ENCODE data around the gene ELAC1. TPM values are rescaled to one million over a fixed set of nuclear protein-coding genes. Genes with fewer than 3 reads are reported as not detected.
"Not testable (repeated sequence)": the region's sequence is repeated elsewhere in the genome, so short reads cannot be mapped to it uniquely, and the experiment has no call there.

Gene ELAC1, protein sequence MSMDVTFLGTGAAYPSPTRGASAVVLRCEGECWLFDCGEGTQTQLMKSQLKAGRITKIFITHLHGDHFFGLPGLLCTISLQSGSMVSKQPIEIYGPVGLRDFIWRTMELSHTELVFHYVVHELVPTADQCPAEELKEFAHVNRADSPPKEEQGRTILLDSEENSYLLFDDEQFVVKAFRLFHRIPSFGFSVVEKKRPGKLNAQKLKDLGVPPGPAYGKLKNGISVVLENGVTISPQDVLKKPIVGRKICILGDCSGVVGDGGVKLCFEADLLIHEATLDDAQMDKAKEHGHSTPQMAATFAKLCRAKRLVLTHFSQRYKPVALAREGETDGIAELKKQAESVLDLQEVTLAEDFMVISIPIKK
- 7.2 TPM for total RNA-seq

DNA sequence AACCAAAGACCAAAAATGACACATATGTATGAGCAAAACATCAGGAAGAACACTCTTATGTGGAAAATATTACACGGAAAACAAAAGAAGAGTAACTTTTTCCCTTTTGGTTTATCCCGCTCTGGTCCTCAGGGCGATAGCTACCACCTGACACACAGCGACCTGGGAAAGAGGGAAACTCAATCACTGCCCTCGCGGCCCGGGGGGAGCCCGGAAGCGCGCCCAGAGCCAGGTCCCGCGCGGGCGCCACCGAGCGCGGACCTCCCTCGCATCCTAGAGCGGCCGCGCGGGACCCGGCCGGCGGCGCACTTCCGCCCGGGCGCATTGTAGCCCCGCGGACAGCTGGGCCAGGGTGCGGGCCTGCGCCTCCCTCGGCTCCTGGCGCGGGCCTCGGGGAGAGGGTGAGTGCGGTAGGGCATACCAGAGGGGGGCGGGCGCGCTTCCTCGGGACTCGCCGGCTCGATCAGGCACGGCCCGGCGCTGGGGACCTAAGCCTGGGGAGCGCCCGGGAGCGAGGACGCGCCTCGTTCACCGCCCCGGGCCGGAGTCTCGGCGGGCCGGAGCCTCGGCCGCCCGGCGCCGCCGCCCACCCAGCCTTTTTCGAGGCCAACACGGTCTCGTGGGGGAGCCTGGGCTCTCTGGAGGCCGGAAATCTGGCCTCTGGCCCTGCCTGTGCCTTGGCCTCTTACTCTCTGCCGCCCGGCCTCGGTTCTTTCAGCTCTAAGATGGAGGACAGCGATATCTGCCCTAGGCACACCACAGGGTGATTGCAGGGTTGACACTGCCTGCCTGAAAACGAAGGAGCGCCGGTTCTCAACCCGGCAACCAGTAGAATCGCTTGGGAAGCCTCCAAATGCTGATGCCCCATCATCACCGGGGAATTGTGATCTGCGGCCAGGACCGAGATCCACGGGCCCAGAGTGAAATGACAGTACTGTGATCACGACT lies at the start of gene ELAC1:
TSS of gene ELAC1 (plus strand) at position 327 of the 948 bp plus-strand sequence. CDS start 6,365 bp downstream, outside the sequence.
- peak; percentile 77 for DNase-seq

DNA sequence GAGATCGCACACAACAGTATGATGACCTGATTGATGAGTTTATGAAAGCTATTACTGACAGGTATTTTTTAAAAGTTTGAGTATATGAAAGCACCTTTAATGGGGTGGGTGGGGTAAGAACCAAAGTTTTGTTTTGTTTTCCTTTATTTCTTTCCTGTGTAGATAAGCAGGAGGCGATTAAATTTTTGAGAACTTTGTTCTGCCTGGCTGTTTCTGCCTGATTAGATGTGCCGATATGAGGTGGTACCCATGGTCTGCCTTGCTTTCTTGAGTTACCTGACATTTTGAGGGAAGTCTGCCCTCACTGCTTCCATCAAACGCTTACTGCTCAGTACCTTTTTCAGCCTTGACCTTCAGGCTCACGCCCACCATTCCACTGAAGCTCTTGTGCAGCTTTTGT lies 49.7 kb upstream of the ELAC1 start:
- no peak for DNase-seq

DNA sequence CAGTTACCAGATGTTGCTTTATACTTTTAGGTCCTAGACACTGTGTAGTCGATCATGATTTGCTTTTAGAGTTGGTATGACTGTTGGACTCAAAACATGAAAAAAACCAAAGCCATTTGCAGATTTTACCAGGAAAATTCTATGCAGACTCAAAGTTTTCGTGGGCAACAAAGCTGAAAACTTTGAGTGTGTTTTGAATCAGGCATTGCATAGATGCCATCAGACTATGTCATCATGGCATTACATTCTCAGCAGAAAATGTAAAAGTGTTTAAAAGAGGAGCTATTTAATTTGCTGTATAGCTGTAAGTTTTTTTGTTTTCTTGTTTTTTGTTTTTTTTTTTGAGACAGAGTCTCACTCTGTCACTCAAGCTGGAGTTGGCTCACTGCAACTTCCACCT lies 43.5 kb upstream of the ELAC1 start:
- no peak for DNase-seq

DNA sequence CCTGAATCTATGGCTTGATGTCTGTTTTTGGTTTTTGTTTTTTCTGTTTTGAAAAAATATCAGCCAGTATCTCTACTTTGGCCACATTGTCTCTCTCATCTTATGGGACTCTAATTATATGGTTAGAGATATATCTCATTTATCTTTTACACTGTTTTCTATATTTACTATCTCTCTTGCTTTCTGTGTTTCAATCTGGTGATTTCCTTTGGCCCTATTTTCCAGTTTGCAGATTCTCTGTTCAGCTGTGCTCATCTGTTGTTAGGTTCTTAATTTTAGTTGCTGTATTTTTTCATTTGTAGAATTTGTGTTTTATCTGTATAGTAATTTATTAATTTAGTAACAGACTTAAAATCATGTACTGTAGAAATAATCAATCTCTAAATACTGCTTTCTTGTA lies 41.3 kb upstream of the ELAC1 start:
- no peak for DNase-seq

DNA sequence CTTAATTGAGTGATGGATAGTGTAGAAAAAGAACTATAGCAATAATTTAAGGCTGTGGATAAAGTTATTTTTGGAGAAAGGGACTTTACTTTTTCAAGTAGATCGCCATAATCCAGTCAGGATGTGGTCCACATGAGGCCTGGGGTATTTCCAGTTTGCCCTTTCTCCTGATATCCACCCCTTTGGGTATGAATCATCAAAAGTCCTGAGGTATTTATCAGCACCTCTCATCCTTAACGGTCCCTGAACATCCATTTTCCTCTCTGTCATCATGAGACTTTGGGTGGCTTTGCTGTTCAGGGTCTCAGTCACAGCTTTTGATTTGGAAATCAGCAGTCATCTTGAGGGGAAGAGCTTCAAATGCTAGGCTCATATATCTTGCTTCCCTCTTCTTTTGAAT lies 39.3 kb upstream of the ELAC1 start:
- DNase-seq: no peak

DNA sequence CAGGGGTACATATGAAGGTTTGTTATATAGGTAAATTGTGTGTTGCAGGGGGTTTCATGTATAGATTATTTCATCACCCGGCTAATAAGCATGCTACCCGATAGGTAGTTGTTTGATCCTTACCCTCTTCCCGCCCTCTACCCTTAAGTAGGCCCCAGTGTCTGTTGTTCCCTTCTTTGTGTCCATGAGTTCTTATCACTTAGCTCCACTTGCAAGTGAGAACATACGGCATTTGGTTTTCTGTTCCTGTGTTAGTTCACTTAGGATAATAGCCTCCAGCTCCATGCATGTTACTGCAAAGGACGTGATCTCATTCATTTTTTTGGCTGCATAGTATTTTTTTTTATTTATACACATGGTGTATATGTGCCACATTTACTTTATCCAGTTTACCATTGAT lies 34.2 kb upstream of the ELAC1 start:
- no peak for DNase-seq

DNA sequence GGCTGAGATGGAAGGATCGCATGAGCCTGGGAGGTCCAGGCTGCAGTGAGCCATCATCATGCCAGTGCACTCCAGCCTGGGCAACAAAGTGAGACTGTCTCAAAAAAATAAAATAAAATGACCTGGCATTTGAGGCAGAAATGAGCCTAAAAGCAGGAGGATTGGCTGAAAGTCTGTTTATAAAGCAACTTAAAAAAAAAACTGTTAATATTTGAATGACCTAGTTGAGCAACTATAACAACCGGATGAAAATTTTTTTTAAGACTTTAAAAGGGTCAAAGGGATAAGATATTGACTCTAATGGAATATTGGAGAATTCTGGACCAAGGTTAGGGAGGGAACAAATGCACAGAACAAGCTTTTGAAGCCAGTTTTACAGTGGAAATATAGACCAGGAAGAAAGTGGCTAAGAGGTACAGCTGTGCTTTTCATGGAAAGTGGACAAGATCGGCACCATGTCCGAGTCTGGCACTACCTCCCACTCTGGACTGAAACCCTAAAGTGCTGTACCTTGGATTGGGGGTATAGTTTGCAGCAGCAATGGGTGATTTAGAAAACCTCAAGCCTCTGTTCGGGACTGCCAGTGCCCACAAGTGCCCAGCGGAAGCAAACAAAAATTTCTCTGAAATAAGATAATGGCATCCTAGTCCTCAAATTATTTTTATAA lies 33.2 kb upstream of the ELAC1 start:
- no peak for DNase-seq

DNA sequence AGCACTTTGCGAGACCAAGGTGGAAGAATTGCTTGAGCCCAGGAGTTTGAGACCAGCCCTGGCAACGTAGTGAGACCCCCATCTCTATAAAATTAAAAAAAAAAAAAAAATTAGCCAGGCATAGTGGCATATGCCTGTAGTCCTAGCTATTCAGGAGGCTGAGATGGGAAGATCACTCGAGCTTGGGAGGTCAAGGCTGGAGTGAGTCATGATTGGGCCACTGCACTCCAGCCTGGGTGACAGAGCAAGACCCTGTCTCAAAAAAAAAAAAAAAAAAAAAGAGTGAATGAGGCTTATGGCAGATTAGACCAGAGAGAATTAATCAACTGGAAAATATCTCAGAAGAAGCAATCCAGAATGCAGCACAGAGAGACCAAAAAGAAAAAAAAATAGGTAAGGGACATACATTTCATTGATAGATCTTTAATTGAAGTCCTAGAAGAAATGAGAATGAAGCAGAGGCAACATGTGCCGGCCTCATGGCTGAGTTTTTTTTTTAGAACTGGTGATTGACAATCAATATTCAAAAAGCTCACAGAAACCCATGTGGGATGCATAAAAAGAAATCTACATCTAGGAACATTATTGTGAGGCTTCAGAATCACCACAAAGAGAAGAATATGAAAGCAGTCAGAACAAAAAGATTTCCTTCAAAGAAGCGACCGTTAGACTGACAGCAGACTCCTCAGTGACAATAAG lies 32.2 kb upstream of the ELAC1 start:
- no peak for DNase-seq

DNA sequence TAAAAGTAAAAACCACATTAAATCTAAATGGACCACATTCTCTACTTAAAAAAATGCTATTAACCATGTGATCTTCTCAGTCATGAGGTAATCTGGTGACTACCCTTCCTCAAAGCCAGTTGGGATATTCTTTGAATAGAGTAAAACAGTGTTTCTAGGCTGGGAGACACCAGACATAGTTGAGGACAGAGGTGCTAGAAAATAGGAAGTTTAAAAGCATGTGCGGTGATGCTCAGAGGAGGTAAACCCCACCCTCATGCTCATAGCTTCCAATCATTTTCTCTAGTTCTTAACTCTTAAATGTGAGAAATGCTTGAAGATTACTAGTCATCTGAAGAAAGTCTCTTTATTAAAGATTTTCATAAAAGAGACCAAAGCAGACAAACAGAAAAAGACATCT lies 30.7 kb upstream of the ELAC1 start:
- no peak for DNase-seq

DNA sequence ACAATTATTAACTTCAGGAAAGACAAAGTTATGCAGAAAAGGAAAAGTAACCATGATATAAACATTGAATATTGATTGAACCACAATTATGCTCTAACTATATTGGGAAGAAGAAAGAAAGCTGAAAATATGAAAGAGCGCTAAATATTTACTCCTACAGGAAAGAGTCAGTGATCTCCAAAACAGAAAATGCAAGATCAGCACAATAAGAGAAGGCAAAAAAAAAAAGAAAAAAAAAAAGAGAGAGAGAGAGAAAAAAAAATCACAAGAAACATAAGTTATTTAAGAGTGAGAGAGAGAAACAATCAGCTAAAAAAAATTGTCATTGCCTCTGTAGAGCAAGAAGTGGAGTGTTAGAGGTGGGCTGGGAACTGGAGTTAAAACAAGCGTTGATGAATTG lies 28.9 kb upstream of the ELAC1 start:
- DNase-seq: no peak

DNA sequence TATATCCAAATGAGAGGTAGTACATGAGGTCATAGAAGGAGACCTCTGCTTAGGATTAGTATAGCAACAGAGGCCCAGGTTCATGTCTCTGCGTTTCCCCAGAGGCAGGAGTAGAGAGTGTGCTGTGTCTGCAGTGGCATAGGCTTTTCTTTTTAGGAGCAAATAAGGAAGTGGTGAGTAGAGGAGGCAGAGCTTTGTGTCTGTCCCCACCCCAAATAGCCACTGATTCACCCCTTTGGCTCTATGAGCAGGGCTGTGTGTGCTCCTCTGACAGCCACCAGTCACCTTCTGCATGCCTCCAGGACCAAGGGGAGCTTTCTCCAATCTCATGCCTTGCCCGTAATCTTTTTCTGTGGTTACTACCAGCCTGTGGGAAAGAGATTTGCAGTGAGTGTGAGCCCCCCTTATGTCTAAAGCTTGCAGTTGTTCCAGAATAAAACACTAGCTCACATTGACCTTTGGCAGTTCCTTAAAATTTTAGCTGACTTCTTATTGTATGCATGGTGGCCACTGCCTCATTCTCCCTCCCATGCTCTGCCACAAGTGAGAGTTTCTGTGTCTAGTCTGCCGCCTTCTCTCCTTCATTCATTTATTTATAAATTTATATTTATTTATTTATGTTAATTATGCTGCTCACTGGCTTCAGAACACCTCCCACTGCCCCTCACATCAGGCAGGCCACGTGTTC lies 23.5 kb upstream of the ELAC1 start:
- DNase-seq: no peak

DNA sequence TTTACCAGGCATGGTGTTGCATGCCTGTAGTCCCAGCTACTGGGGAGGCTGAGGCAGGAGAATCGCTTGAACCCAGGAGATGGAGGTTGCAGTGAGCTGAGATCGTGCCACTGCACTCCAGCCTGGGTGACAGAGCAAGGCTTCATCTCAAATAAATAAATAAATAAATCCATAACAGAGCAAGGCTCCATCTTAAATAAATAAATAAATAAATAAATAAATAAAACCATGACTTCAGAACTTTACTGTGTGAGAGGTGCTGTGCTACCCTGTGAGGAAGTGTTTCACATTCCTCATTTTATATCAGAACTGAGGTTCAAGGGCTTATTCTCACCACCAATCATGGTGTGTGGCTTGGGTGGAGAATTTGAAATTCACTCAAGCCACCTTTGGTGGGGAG lies 21.9 kb upstream of the ELAC1 start:
- not testable (repeated sequence) for DNase-seq

DNA sequence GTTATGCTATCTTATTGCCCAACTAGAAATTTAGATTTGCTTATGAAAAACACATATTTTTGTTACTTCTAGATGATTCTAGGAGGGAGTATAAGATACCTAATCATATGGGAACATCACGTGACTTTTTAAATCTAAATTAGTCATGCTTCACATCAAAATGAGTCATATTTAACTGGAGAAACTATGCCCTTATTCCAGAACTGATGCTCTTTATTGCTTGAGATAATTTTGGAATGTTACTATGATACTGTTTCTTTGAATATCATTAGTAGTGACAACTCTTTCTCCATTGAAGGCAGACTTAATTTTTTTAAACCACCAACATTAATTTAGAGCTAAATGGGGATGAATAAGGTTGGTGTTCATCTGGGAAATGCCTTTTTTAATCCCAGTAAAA lies 19.9 kb upstream of the ELAC1 start:
- no peak for DNase-seq

DNA sequence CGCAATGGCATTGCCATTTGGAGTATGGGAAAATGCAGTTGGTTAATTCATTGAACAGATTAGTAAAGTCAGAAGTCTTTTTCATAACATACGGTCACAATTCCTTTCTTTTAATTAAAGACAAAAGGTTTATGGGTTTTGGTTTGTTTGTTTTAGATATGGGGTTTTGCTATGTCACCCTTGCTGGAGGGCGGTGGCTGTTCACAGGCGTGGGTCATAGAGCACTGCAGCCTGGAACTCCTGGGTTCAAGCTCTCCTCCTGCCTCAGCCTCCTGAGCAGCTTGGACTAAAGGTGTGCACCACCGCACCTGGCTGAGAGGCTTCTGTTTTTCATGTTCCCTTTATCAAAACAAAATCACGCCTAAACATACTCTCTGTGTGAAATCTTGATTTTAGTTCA lies 18.7 kb upstream of the ELAC1 start:
- no peak for DNase-seq

DNA sequence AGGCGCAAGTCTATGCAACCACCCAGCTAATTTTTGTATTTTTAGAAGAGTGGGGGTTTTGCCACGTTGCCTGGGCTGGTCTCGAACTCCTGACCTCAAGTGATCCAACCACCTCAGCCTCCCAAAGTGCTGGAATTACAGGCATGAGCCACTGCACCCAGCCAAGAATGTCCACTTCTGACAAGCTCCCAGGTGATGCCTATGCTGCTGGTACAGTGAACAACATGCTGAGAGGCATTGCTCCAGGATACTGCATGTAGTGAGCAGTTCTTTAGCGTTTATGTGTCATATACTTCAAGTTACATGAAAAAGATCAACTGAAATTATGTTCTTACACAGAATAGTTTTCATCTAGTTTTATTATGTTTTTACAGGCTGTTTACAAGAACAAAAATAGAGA lies 17.2 kb upstream of the ELAC1 start:
- DNase-seq: no peak

DNA sequence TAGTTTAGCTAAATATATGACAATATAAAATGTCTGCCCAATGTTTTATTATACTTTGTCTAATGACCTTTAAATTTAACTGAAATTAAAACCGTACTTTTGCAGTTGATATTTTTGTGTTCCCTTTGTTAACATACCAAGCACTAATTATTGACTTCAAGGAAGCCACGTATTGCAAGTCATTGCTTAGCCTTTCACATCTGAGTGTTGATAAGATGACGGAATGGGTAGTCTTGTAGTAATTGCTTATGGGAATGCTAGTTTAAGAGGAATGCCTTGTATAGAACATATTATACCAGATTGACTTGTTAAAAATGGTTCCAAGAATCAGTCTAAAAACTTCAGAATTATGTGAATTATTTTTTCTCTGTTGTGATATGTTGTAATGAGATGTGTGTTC lies 14.0 kb upstream of the ELAC1 start:
- DNase-seq: no peak

DNA sequence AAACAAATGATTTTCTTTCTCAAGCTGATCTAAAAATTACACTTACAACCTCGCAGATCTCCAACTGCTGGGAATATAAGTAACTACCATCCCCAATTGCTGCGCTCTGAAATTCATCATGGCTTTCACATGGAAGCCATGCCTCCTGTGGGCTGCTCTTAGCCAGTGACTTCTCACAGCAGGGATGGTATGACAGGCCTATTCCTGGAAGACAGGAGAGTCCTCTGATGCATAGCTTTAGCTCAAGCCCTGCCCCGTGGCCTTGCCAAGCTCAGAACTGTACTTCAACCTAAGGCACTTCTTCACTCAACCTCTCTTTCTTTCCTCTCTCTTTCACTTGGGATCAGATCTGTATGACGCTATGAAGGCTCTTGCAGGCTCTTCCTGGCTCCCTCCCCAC lies 12.6 kb upstream of the ELAC1 start:
- DNase-seq: no peak

DNA sequence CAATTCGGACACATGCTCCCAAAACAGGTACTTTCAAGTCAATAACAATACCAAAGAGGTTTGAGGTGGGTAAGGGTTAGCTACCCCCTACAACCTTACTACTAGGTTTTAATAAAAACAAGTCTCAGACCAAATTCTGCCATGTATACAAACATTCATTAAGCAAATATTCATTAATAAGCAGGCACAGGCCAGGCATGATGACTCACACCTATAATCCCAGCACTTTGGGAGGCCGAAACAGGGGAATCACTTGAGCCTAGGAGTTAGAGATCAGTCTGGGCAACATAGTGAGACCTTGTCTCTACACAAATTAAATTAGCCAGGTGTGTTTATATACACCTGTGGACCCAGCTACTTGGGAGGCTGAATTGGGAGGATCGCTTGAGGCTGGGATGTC lies 11.7 kb upstream of the ELAC1 start:
- DNase-seq: no peak

DNA sequence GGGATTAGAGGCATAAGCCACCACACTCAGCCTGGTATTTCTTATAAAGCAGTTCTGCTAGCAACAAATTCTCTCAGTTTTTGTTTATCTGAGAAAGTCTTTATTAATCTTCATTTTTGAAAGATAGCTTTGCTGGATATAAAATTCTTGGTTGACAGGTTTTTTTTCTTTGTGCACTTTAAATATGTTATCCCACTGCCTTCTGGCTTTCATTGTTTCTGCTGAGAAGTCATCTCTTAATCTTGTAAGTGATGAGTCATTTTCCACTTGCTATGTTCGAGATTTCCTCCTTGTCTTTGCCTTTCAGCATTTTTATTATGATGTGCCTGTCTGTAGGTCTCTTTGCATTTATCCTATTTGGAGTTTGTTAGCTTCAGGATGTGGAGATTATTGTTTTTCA lies 5.9 kb upstream of the ELAC1 start:
- DNase-seq: no peak

DNA sequence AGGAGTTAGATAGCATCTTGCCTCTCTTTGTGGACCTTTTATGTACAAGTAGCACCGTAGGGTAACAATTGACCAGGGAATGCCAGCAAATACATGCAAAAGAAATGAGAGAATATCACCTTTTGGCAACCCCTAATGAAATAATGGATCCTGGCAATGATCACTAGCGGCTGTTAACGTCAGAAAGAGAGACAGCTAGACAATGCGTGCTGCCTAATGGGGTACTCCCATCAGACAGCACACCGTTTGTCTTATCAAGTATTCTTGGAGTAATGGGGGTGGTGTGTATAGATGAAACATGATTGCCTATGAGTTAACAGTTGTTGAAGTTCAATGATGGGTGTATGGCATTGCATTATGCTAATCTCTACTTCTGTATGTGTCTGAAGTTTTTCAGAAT lies 1.6 kb downstream of the ELAC1 start:
- DNase-seq: no peak

DNA sequence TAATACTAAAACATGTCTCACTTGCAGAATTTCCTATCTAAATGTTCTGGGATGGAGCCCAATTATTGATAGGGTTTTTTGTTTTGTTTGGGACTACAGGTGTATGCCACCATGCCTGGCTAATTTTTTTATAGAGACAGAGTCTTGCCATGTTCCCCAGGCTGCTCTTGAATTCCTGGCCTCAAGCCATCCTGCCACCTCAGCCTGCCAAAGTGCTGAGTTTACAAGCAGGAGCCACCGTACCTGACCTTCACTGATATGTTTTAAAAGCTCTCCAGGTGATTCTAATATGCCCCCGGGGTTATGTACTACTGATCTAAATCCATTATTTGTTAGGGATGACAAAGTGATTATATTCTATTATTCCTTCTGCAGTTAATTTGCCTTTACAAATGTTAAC lies 2.2 kb downstream of the ELAC1 start:
- no peak for DNase-seq

DNA sequence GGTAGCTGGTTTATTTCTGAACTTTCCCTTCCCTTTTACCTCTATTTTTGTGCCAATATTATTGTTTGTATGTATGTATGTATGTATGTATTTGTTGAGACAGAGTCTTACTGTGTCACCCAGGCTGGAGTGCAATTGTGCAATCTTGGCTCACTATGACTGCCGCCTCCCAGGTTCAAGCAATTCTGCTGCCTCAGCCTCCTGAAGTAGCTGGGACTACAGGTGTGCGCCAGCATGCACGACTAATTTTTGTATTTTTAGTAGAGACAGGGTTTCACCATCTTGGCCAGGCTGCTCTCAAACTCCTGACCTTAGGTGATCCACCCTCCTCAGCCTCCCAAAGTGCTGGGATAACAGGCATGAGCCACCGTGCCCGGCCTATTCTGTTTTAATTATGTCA lies 4.6 kb downstream of the ELAC1 start:
- not testable (repeated sequence) for DNase-seq

Data from occipital lobe (tissue), 2 donors.